Mesendoderm (in vitro differentiated cells): ENCODE results near the gene ADAM19.

Source experiments
- DNase-seq: peaks from one replicate; pipeline ENCODE4 v3.0.0; 2013
- H2AK5ac ChIP-seq: 2 replicates; pipeline ENCODE4 v1.6.1; 2013; ENCODE audit warnings: low read length, inconsistent platforms
- H2BK120ac ChIP-seq: 2 replicates; pipeline ENCODE4 v1.6.1; 2013; ENCODE audit warnings: low read depth, mild to moderate bottlenecking, low read length, moderate library complexity, mixed read lengths
- H2BK15ac ChIP-seq: replicated peaks from 2 replicates; pipeline ENCODE4 v1.6.1; 2013; ENCODE audit warnings: low read depth, mild to moderate bottlenecking, moderate library complexity
- H2BK5ac ChIP-seq: 2 replicates; pipeline ENCODE4 v1.6.1; 2013; ENCODE audit warnings: low read length, inconsistent platforms
- H3K18ac ChIP-seq: 2 replicates; pipeline ENCODE4 v1.6.1; 2013; ENCODE audit warnings: mild to moderate bottlenecking, low read length, mixed read lengths
- H3K23ac ChIP-seq: one replicate; pipeline ENCODE4 v1.6.1; 2013; ENCODE audit warnings: low read length
- H3K27ac ChIP-seq: 2 replicates; pipeline ENCODE4 v1.5.1; 2013; ENCODE audit warnings: low read depth, mild to moderate bottlenecking, inconsistent platforms, low read length, moderate library complexity
- H3K27me3 ChIP-seq: 2 replicates; pipeline ENCODE4 v1.6.1; 2013; ENCODE audit warnings: low read length, control low read depth, mild to moderate bottlenecking, inconsistent platforms; ENCODE audit not compliant: insufficient read depth, poor library complexity
- H3K36me3 ChIP-seq: 2 replicates; pipeline ENCODE4 v1.6.1; 2013; ENCODE audit warnings: low read length, inconsistent platforms; ENCODE audit not compliant: control insufficient read depth, insufficient read depth
- H3K4ac ChIP-seq: one replicate; pipeline ENCODE4 v1.6.1; 2013; ENCODE audit warnings: low read depth, mild to moderate bottlenecking, low read length, moderate library complexity
- H3K4me1 ChIP-seq: 2 replicates; pipeline ENCODE4 v1.6.1; 2013; ENCODE audit warnings: low read depth, low read length, inconsistent platforms; ENCODE audit not compliant: control insufficient read depth
- H3K4me2 ChIP-seq: 2 replicates; pipeline ENCODE4 v1.6.1; 2013; ENCODE audit warnings: low read length
- H3K4me3 ChIP-seq: 2 replicates; pipeline ENCODE4 v1.5.1; 2013; ENCODE audit warnings: mild to moderate bottlenecking, low read length
- H3K56ac ChIP-seq: one replicate; pipeline ENCODE4 v1.6.1; 2013; ENCODE audit warnings: low read length
- H3K79me1 ChIP-seq: 2 replicates; pipeline ENCODE4 v1.6.1; 2013; ENCODE audit warnings: low read length, inconsistent platforms
- H3K79me2 ChIP-seq: 2 replicates; pipeline ENCODE4 v1.6.1; 2013; ENCODE audit warnings: mild to moderate bottlenecking, low read length; ENCODE audit not compliant: control insufficient read depth, insufficient read depth
- H3K9ac ChIP-seq: 2 replicates; pipeline ENCODE4 v1.6.1; 2013; ENCODE audit warnings: low read length, inconsistent platforms
- H4K5ac ChIP-seq: one replicate; pipeline ENCODE4 v1.6.1; 2013; ENCODE audit warnings: low read length
- H4K8ac ChIP-seq: one replicate; pipeline ENCODE4 v1.6.1; 2013; ENCODE audit warnings: low read depth, mild to moderate bottlenecking, control low read depth, low read length, moderate library complexity
- WGBS: extraction: QIAGEN DNeasy Blood & Tissue Kit; methylation state at CpG from one replicate; pipeline ENCODE4 v1.1.7; 2013; ENCODE audit warnings: low lambda C conversion rate, missing lambda C conversion rate; ENCODE audit not compliant: insufficient coverage; ENCODE audit errors: extremely low coverage; 5-methylcytosine and 5-hydroxymethylcytosine counted together

The ADAM19 gene

DNA sequence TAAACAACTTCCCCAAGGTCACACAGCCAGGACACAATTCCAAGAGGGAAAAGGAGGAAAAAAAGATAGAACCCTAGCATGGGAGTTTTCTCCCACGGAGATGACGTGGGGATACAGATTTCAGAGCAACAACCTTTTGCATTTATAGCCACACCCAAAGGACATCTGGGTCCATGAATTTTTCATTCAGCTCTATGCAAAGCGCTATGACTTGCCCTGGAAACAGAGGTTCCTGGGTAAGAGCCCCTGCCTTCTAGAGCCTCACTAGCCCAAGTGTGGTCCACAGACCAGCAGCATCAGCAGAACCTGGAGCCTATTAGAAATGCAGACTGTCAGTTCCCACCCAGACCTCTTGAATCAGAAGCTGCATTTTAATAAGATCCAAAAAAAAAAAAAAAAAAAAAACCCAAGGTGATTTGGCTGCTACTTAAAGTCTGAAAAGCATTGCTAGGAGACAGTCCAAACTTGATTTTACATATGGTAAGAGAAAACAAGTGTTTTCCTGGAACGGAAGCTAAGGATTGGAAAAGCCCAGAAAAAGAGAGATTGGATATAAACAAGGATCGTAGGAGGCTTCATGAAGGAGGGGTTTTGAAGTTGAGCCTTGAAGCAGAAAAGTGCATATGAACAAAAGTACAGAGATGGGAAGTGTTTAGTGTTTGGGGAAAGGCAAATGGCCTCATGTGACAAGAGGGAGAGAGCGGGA, 17.6 kb upstream of the ADAM19 start:
- no peak overlapping the region for H3K4me2 ChIP-seq
- H2AK5ac ChIP-seq: no peak overlapping the region
- no peak overlapping the region for H3K27ac ChIP-seq
- no peaks in the 10 kb centered on the region for H3K79me1 ChIP-seq
- no peaks in the 10 kb centered on the region for H3K4me1 ChIP-seq
- WGBS: no CpG with 5 or more reads among the region's 6 CpGs
- H4K8ac ChIP-seq: no peak overlapping the region
- no peak overlapping the region for H3K18ac ChIP-seq
- H3K79me2 ChIP-seq: no peaks in the 10 kb centered on the region
- no peak overlapping the region for H2BK120ac ChIP-seq
- no peak overlapping the region for H3K23ac ChIP-seq
- no peak overlapping the region for H4K5ac ChIP-seq
- no peaks in the 10 kb centered on the region for H3K36me3 ChIP-seq
- H2BK15ac ChIP-seq: no peak overlapping the region
- H3K4me3 ChIP-seq: no peak overlapping the region
- H3K27me3 ChIP-seq: no peaks in the 10 kb centered on the region
- H3K4ac ChIP-seq: no peak overlapping the region
- peak overlapping the region; percentile 11 for H3K56ac ChIP-seq
- no peak overlapping the region for H2BK5ac ChIP-seq
- H3K9ac ChIP-seq: no peak overlapping the region
- no peak for DNase-seq

DNA sequence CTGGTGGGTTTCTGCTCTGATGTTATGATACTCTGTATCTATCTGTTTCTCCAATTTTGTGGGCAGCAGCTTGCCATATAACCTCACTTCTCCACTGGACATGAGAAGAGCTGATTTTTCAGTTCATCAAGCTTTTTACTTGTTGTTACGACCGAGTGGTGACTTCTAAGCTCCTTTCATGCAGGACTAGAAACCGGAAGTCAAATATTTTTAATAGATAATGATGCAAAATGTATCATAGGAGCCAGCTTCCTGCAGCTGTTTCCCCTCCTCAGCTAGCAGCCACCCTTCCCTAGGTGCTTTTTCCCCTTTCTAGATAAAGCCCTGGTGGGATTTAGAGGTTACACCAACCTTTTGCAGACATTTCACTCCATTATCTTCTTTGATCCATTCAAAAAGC, 17.0 kb upstream of the ADAM19 start:
- Histone ChIP-seq H3K79me1 (no peaks in the 10 kb centered on the region), H3K9ac (no peak overlapping the region), H3K27ac (no peak overlapping the region), H3K18ac (peak overlapping the region; percentile 68), H2BK120ac (no peak overlapping the region), H4K8ac (no peak overlapping the region), H3K4me3 (no peak overlapping the region), H3K56ac (no peak overlapping the region), H3K79me2 (no peaks in the 10 kb centered on the region), H3K4me1 (no peaks in the 10 kb centered on the region), H3K23ac (no peak overlapping the region), H2AK5ac (no peak overlapping the region), H4K5ac (no peak overlapping the region), H2BK5ac (no peak overlapping the region), H2BK15ac (no peak overlapping the region), H3K36me3 (no peaks in the 10 kb centered on the region), H3K4ac (no peak overlapping the region), H3K4me2 (no peak overlapping the region), H3K27me3 (no peaks in the 10 kb centered on the region)
- DNase-seq: no peak
- whole genome bisulfite sequencing: no CpG with 5 or more reads among the region's 3 CpGs

DNA sequence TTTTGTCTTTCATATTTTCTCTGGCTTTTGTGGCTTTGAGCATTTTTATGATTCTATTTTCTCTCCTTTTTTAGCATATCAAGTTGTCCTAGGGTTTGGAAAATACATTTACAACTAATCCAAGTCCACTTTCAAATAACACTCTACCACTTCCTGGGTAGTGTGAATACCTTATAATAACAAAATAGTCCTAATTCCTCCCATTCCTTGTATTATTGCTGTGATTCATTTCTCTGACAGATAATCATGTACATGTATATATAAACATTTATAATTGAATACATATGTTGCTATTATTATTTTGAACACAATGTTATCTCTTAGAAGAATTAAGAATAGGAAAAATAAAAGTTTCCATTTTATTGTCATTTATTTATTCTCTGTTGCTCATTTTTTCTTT, 14.9 kb upstream of the ADAM19 start:
- H3K9ac ChIP-seq: no peak overlapping the region
- H4K5ac ChIP-seq: no peak overlapping the region
- no peak for DNase-seq
- no peaks in the 10 kb centered on the region for H3K79me1 ChIP-seq
- H2BK5ac ChIP-seq: no peak overlapping the region
- H2AK5ac ChIP-seq: no peak overlapping the region
- H4K8ac ChIP-seq: no peak overlapping the region
- no peak overlapping the region for H3K4ac ChIP-seq
- H3K36me3 ChIP-seq: no peaks in the 10 kb centered on the region
- no peak overlapping the region for H3K56ac ChIP-seq
- H2BK15ac ChIP-seq: no peak overlapping the region
- no peak overlapping the region for H3K27ac ChIP-seq
- no peak overlapping the region for H2BK120ac ChIP-seq
- H3K4me3 ChIP-seq: no peak overlapping the region
- no peak overlapping the region for H3K4me2 ChIP-seq
- no peaks in the 10 kb centered on the region for H3K27me3 ChIP-seq
- H3K18ac ChIP-seq: no peak overlapping the region
- H3K4me1 ChIP-seq: no peaks in the 10 kb centered on the region
- H3K23ac ChIP-seq: no peak overlapping the region
- no peaks in the 10 kb centered on the region for H3K79me2 ChIP-seq

DNA sequence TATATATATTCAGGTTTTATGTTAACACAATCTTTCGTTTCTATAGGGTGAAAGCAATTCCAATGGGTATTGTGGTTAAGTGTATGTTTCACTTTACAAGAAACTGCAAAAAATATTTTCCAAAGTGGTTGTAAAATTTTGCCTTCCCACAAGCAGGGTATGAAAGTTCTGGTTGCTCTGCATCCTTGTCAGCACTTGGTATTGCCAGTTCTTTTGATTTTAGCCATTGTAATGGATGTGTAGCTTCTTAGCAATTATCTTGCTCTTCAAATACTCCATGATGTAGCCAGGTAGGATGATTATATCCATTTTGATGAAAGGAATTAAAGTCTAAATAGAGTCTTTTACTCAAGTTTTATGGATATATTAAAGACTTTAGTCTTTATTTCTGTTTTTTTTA, 9.1 kb upstream of the ADAM19 start:
- no peaks in the 10 kb centered on the region for H3K79me1 ChIP-seq
- no peak overlapping the region for H3K27ac ChIP-seq
- DNase-seq: no peak
- no peak overlapping the region for H3K4ac ChIP-seq
- H3K4me2 ChIP-seq: no peak overlapping the region
- H4K5ac ChIP-seq: no peak overlapping the region
- no peaks in the 10 kb centered on the region for H3K27me3 ChIP-seq
- H4K8ac ChIP-seq: no peak overlapping the region
- no peak overlapping the region for H2BK15ac ChIP-seq
- no peak overlapping the region for H3K4me3 ChIP-seq
- no peak overlapping the region for H2BK5ac ChIP-seq
- no peak overlapping the region for H3K56ac ChIP-seq
- H3K18ac ChIP-seq: no peak overlapping the region
- H3K36me3 ChIP-seq: no peaks in the 10 kb centered on the region
- H2BK120ac ChIP-seq: no peak overlapping the region
- no peak overlapping the region for H2AK5ac ChIP-seq
- no peak overlapping the region for H3K9ac ChIP-seq
- no peaks in the 10 kb centered on the region for H3K4me1 ChIP-seq
- no peaks in the 10 kb centered on the region for H3K79me2 ChIP-seq
- H3K23ac ChIP-seq: no peak overlapping the region
- WGBS: no CpG with 5 or more reads among the region's 1 CpG

DNA sequence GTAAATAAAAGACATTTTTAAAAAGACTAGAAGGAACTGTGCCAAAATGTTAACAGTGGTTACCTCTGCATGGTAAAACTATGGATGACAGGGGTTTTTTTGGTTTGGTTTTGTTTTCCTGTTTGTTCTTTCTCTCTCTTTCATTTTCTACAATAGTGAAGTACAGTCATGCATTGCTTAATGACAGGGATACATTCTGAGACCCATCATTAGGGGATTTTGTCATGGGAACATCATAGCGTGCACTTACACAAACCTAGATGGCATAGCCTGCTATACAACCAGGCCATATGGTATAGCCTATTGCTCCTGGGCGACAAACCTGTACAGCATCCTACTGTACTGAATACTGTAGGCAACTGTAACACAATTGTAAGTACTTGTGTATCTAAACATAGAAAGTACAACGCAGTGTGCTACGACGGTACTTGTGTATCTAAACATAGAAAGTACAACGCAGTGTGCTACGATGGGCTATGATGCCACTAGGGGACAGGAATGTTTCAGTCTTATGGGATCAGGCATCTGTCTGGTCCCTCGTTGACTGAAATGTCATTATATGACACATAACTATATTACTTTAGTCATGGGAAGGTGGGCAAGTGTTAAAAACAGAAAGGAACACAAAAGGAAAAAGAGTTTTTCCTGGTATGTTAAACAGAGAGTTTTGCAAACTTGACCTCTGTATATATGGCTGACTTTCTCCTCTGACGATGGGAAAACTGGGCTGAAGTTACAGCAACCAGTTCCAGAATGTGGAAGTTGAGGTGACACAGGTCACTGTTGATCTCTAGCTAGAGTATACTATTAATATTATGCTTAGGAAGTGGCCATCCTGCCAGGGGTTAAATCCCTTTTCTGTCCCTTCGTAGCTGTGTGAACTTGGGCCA, 7.4 kb upstream of the ADAM19 start:
- H3K9ac ChIP-seq: no peak overlapping the region
- H3K56ac ChIP-seq: no peak overlapping the region
- H3K79me1 ChIP-seq: no peaks in the 10 kb centered on the region
- H3K4me1 ChIP-seq: peaks cover 4% of the 10 kb centered on the region
- H3K36me3 ChIP-seq: no peaks in the 10 kb centered on the region
- no peak overlapping the region for H3K4ac ChIP-seq
- no CpG with 5 or more reads among the region's 10 CpGs for WGBS
- no peak overlapping the region for H3K4me3 ChIP-seq
- no peak overlapping the region for H3K27ac ChIP-seq
- DNase-seq: no peak
- H3K23ac ChIP-seq: no peak overlapping the region
- no peak overlapping the region for H2AK5ac ChIP-seq
- H2BK5ac ChIP-seq: no peak overlapping the region
- H3K27me3 ChIP-seq: no peaks in the 10 kb centered on the region
- no peak overlapping the region for H3K4me2 ChIP-seq
- H2BK15ac ChIP-seq: no peak overlapping the region
- H3K79me2 ChIP-seq: no peaks in the 10 kb centered on the region
- no peak overlapping the region for H4K8ac ChIP-seq
- H2BK120ac ChIP-seq: no peak overlapping the region
- no peak overlapping the region for H4K5ac ChIP-seq
- H3K18ac ChIP-seq: no peak overlapping the region
